Brain pericyte (primary cell): ENCODE measurements around the gene TBC1D22B.
A peak's percentile ranks its signal among the peaks of the same experiment; 100 is the strongest.

Source experiments
- DNase-seq: peaks from one replicate; pipeline ENCODE4 v3.0.0-alpha.2; 2012; ENCODE audit warnings: low read depth, low spot score

TBC1D22B gene, protein sequence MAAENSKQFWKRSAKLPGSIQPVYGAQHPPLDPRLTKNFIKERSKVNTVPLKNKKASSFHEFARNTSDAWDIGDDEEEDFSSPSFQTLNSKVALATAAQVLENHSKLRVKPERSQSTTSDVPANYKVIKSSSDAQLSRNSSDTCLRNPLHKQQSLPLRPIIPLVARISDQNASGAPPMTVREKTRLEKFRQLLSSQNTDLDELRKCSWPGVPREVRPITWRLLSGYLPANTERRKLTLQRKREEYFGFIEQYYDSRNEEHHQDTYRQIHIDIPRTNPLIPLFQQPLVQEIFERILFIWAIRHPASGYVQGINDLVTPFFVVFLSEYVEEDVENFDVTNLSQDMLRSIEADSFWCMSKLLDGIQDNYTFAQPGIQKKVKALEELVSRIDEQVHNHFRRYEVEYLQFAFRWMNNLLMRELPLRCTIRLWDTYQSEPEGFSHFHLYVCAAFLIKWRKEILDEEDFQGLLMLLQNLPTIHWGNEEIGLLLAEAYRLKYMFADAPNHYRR

DNA sequence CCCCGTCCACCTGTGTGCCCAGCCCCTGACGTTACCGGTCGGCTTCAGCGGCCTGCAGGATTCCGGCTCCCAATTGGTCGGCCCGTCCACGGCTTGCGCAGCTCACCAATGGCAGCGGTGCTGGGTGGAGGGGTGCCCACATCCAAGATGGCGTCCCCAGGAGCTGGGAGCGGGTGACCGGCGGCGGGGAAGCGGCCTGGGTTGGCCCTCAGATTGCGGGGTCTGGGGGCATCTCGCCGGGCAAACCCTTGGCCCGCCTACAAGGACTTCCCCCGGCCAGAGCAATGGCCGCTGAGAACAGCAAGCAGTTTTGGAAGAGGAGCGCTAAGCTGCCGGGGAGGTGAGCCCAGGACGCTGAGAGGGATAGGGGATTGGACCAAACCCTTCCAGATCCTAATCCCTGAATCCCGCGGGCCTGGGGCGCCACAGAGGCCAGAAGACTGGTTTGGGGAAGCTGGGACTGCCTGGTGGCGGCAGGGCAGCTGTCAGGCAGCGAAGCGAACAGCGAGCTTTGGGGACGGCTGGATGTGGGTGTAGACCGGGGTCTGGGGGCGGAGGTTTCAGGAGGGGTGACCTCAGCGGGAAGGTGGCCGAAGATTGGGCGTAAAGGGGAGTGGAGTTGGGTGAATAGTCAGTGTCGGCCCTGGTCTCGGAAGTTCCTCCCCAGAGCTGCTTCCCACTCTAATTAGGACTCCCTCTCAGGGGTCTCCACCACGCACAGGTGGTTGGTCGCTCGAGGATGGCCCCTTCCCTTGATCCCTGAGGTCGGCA lies at the start of gene TBC1D22B, which contains the start of gene TMEM217:
TSS of gene TBC1D22B (plus strand) at position 139 of the 771 bp plus-strand sequence. CDS start at position 285, 146 bp downstream.
TSS of gene TMEM217 (minus strand) at position 511 of the 771 bp plus-strand sequence. CDS start 39,114 bp downstream, outside the sequence.
- peak; percentile 78 for DNase-seq

DNA sequence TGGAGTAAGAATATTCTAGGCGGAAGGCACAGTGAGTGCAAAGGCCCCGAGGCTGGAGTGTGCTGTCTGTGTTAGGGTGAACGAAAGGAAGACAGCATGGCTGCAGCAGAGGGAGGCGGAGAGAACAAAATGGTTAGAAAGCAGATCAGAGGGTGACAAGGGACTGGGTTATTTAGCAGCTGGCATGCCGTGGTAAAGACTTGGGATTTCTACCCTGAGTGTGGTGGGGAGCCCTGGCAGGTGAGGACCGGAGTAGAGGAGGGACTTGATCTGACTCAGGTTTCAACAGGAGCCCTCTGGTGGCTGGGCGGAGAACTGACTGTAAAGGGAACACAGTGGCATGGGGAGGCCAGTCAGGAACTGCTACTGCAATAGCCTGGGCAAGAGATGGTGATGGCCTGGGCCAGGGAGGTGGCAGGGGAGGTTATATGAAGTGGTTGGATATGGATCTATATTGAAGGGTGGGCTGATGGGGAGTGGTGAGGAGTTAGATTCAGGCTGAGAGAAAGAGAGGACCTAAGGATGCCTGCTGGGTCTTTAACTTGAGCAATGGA lies 49.6 kb upstream of the TBC1D22B start:
- no peak for DNase-seq

DNA sequence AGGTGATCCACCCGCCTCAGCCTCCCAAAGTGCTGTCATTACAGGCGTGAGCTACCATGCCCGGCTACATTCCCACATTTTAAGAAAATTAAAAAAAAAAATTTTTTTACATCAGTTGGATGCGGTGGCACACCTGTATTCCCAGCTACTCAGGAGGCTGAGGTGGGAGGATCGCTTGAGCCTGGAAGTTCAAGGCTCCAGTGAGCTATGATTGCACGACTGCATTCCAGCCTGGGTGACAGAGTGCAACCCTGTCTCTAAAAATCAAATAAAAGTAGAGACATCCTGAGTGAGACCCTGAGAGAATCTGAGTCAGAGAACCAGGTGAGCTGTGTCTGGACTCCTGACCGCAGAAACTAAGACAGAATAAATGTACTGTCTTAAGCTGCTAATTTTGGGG lies 48.8 kb upstream of the TBC1D22B start:
- DNase-seq: no peak

DNA sequence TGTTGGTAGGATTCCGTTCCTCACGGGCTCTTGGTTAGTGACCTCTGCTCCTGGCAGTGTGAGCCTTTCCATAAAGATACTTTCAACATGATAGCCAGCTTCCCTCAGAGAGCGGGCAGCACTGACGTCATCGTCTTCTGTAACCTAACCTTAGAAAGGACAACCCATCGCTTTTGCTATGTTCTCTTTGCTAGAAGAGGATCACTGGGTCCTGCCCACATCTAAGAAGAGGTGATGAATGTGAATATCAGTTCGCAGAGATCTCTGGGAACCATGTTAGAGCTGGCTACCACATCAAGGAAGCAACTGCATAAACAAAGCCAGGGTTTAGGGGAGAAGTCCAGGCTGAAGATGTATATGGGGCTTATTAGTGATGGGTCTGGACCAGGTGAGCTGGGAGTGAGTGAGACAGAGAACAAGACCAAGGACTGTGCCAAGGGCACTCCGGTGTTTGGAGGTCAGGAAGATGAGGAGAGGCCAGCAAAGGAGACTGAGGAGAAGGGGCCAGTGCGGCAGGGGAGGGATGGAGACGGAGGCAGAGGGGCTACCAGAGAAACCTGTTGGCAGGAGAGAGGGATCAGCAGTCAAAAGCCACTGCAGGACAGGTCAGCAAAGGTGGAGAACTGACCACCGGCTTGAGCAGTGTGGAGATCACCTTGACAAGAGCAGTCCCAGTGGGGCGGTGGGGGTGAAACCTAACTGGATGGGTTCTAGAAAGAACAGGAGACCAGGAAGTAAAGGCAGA lies 47.9 kb upstream of the TBC1D22B start:
- no peak for DNase-seq

DNA sequence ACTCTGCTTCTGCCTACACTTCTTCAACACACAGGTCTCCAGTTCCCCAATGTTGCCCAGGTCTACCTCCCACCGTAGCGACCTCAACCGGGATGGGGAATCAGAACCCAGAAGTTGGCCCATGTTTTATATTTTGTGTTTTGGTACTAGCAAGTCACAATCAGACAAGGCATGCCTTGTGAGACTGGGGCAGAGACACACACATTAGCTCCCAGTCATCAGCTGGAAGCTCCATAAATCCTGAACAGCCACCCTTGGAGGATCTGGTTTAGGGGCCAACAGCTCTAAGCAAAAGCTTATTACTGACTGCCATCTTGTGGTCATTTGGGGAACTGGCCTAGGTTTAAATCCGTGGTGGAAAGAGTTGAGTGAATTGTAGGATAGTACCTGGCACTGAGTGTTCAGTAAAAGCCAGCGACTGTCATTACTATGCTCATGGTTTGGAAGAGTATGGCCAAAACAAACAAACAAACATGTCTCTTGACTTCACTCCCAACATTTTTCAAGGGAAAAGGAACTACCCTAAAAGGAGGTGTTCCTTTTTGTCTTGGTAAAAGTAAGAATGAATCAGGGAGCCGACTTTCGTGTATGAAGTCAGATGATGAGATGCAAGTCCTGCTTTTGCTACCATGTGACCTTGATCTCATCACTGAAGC lies 47.1 kb upstream of the TBC1D22B start:
- peak; percentile 44 for DNase-seq

DNA sequence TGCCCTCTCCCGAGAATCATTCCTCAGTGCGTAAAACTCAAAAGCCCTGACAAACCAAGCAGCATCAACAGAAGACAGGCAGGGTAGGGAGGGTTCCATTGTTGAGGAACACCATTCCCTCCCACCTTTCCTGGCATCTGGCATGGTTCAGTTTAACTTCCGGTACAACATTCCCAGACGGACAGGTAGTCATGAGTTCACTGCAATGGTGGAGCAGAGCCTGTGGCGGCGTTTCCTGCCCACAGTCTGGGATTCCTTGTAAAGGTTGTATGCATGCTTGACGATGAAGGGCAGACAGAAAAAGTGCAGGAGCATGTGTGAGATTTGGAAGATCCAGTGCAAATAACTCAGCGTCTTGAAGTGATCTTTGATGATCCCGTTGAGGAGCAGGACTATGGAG lies 45.3 kb upstream of the TBC1D22B start:
- DNase-seq: no peak

DNA sequence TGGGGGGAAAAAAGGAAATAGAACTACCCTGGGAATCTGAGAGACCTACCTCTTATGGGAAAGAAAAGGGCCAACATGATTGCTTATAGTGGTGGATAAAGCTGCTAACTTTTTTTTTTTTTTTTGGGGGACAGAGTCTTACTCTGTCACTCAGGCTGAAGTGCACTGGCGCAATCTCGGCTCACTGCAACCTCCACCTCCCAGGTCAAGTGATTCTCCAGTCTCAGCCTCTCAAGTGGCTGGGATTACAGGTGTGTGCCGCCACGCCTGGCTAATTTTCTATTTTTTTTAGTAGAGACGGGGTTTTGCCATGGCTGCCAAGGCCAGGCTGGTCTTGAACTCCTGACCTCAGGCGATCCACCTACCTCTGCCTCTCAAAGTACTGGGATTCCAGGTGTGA lies 39.5 kb upstream of the TBC1D22B start:
- no peak for DNase-seq

DNA sequence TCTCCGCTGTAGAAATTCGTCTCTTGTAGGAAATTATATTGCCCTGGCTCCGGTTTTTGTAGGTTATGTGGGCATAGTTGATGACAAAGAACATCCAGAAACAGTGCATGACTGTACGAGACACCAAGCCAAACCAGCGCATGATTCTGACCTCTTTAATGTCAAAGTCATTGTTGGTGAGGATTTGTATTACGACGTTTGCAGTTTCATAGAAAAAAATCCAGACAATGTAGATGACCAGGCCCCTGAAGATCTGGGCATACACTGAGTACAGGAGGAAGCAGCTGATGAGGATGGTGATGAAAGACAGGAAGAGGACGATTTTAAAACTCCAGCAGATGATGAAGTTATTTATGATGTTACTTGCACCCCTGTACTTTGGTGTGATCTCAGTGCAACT lies 39.1 kb upstream of the TBC1D22B start:
- no peak for DNase-seq

DNA sequence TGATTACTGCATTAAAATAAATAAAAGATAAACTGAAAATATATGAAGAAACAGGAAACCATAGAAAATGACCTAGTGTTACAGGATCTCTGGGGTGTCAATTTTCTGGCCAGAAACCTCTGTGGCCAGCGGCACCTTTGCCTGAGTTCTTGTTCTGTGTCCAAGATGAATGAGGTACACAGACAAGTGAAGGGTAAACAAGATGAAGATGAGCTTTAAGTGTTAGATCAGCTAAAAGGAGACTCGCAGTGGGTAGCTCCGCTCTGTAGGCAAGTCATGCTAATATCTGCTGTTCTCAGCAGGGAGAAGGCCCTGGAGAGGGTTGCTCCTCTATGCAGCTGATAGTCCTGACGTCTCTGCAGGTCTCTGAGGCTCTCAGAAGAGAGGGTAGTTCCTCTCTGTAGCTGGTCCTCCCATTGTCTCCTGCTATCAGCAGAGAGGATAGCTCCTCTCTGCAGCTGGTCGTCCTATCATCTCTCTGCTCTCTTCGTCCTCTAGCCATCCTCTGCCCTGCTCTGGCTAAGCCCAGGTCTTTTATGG lies 35.9 kb upstream of the TBC1D22B start:
- peak; percentile 63 for DNase-seq

DNA sequence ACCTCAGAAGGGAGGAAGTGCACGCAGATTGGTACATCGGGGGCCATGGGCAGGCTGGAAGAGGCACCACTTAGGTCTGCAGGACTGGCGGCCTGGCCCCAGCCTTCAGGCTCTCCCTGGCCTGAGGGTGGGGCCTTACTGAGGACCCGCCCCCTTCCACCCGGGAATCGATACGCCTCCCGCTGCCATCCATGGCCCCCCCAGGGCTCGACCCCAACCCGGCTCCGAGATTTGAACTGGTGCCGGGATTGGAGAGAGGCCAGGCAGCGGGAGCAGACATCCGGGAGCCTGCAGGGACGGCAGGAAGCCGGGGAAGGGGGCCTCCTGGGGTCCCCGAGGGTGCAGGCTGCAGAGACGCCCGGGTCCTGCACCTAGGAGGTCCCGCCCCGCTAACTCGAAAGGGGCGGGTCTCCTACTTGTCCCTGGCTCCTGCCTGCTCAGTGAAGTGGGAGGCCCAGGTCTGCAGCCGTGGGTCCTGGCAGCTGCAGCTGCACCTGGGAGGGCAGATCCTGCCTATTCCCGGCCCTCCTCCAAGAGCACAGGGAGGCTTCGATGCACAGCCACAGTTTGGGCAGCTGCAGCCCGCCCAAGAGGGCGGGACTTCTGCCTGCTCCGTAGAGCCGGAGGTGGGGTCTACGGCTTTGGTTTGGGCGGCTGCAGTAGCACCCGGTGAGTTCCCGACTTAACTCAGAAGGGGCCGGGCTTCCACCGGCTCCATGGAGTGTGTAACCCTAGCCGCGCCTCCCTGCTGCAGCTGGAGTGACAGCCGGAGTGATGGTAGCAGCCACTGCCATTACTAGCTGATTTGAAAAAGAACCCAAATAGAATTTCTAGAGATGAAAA lies 35.2 kb upstream of the TBC1D22B start:
- DNase-seq: peak; percentile 92

DNA sequence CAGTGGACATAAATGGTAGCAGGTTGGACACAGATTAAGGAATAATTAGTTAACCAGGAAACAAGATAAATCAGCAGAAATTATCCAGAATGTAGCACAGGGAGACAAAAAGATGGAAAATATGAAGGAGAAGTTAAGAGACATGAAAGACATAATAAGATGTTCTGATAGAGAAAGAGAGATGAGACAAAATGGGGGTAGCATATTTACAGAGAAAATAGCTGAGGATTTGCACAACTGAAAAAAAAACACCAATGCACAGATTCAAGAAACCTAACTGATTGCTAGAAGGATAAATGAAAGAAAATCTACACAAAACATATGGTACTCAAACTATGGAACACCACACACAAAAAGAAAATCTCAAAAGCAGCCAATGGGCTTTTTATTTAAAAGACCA lies 34.6 kb upstream of the TBC1D22B start:
- DNase-seq: no peak

DNA sequence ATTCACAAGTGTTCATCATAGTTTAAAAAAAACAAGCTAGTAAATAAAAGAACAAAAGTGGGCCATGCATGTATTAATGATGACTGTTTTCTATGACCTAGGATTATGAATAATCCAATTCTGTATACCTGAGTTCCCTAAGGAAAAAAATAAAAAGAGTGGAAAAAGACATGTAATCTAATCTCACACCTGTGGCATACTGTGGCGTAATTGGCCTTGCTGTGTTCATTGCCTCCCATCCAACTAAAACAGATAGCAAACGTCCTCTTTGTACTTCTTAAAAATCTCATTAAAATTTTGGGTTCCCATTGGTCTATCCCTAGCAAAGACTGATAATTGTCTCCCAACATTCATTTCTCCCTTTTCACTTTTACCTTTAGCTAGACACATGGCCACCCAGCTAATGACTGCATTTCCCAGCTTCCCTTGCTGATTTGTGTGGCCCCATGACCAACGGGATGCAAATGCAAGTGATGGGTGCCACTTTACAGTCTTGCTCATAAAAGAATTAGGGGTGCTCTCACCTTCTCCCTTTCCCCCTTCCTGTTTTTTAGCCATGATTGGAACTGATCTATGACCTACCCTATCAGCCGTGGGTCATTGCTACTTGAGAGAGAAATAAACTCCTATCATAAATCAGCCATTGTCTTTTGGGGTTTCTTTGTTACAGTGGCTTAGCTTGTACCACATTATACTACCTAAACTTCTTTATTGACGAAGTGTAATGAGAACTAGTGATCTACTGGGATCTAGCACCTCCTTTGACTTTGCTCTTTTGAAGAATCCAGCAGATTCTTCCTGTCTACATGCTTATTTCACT lies 32.0 kb upstream of the TBC1D22B start:
- no peak for DNase-seq

DNA sequence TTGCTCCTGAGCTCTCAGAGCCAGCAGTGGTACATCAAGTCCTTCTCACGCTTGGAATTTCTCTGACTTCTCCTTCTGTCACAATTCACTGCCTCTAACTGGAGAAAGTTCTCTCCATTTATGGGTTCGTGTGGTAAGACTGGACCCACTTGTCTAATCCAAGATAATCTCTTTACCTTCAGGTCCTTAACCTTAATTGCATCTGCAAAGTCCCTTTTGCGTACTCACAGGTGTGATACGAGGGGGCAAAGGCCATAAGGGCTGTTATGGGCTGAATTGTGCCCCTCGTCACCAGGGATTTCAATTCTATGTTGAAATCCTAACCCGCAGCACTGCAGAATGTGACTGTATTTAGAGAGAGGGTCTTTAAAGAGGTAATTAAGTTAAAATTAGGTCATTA lies 27.5 kb upstream of the TBC1D22B start:
- no peak for DNase-seq

DNA sequence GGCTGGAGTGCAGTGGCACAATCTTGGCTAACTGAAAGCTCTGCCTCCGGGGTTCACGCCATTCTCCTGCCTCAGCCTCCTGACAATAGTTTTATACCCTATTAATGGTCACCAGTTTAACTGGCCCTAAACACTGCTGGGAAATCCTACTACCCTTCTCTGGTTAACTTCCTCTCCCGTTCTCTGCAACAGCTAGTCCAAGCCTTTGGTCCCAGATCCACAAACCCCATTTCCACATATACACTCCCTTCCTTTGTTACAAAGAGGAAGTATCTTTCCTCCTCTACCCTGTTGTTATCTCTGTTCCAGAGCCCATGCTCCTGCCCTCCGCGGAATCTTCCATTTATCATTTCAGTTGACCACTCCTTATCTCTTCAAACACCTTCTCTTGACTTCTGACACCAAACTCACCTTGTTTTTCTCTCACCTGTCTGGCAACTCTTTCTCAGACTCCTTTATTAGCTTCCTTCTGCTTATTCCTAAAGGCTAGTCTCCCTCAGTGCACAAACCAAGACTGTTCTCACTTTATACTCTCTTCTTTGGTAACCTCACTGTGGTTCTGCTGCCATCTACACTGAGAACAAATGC lies 25.0 kb upstream of the TBC1D22B start:
- no peak for DNase-seq

DNA sequence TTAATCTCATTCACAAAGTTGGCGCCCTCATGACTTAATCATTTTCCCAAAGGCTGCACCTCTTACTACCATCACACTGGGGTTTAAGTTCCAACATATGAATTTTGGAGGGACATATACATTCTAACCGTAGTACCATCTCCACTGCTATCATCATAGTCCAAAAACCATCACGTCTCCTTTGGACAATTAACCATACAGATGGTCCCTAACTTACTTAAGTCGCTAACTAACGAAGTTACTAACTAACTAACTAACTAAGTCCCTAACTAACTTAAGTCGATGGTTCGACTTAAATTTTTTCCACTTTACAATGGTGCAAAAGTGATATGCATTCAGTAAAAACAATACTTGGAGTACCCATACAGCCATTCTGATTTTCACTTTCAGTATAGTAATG lies 24.0 kb upstream of the TBC1D22B start:
- DNase-seq: no peak

DNA sequence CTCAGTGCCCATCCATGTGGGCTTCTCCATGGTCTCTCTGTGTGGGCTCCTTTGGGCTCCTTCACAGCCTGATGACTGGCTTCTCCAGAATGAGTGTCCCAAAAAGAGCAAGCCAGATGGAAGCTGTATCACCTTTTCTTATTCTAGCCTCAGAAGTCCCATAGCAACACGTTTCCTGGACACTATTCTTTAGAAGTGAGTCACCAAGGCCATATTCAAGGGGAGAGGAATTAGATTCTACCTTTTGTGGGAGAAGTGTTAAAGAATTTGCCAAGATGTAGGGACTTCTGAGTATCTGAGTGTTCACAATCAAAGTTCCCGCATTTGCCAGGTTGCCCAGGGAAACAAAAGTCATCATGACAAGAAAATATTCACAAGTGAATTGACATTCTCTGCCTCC lies 20.7 kb upstream of the TBC1D22B start:
- no peak for DNase-seq

DNA sequence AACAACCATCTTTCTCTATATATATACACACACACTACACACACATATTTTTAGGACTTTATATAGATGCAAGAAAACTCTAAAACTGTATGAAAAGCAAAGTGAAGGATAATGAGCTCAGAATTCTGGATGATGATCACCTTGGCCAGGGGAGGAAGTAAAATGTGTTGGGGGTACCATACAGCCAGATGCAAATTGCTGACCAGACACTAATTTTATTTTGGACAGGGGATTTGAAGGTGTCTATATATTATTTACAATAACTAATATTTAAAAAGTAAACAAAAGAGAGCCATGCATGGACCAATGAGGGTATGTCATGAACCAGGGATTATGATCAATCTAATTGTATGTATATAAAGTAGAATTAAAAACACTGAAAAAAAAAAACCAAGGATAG lies 19.8 kb upstream of the TBC1D22B start:
- no peak for DNase-seq

DNA sequence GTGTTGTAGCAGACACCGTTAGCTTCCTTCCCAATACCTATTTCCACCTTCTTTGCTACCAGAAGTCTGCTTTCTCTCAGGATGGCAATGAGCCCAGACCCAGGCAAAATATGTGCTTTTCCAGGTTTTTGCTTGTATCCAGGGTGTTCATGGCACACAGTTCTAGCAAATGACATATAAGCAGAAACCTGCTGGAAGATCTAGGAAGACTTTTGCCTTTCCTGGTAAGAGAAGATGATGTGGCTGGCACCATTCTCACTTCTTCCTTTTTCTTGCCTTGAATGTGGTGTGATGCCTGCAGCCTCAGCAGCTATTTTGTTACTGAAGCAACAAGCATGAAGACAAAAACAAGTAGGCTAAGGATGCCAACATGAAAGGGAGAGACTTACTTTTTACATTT lies 19.2 kb upstream of the TBC1D22B start:
- no peak for DNase-seq

DNA sequence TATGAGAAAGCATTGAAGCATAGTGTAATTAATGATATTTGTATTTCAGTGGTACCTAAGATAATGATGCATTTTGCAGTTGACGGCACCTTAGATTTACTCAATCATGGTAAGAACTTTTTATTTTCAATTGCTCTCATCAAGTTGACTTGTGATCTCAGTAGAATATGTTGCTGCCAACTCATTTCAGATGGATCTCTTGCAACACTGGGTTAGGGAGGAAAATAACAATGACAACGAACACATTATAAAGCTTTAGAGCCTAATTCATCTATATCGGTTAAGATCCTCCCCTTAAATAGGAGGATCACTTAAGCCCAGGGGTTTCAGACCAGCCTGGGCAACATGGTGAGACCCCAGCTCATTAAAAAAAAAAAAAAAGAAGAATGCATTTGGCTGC lies 18.0 kb upstream of the TBC1D22B start:
- no peak for DNase-seq
